Mesenteric fat pad (tissue), 1 donor: ENCODE data around the gene ELF3. TPM values are rescaled to one million over a fixed set of nuclear protein-coding genes. Genes with fewer than 3 reads are reported as not detected.
"Not testable (repeated sequence)": the region's sequence is repeated elsewhere in the genome, so short reads cannot be mapped to it uniquely, and the experiment has no call there.

Experiments
- DNase-seq: peaks from one replicate; pipeline ENCODE4 v3.0.0-alpha.2; 2020; ENCODE audit warnings: low spot score
- total RNA-seq: library from RNA; stranded (reverse); fragmentation: NEBNext Ultra II Directional; extraction: Animal tissue kit (Norgen Biotek cat#: 25700); gene quantifications from one replicate; pipeline ENCODE4 v1.2.1, GENCODE V29; 2021
- donor health status: DM: yes; HTN: yes; CAD: no.

Gene ELF3
- total RNA-seq, 1 donor from 2014 or later, result 1.9 TPM

DNA sequence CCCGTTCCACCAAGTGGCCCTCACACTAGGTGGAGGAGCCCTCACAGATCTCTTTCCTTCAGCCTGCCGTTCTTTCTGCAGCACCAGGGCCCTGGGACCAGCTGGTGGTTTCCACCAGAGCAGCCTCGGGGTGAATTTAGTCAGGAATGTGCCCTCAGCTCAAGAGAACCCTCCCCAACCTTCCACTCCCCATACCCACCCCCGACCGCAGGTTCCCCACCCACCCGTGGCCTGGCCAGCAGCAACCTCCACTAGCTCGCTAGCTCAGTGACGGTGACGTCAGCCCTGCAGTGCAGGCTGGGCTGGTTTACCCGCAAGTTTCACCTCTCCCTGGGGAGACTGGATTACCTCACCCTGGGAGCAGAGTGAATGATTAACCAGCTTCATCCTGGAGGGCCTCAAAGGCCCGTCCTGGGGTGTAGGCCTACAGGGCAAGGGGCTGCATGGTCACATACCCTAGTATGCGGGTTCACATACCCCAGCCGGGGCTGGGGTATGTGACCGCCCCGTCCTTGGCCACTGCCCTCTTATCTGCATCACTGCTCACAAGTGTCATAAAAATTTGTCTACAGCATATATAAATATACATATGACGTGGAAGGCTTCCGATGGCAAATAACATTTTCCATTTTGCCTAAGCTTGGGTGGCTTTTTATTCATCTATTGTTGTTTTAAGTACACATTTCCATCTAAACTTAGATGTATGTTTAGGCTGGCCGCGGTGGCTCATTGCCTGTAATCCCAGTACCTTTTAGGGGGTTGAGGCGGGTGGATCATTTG is 24.5 kb downstream of the ELF3 start:
- DNase-seq, result no peak

- DNase-seq, result no peak
Observed at GRCh38 chr1:202036595-202037387, 26.4 kb downstream of the ELF3 start.

DNA sequence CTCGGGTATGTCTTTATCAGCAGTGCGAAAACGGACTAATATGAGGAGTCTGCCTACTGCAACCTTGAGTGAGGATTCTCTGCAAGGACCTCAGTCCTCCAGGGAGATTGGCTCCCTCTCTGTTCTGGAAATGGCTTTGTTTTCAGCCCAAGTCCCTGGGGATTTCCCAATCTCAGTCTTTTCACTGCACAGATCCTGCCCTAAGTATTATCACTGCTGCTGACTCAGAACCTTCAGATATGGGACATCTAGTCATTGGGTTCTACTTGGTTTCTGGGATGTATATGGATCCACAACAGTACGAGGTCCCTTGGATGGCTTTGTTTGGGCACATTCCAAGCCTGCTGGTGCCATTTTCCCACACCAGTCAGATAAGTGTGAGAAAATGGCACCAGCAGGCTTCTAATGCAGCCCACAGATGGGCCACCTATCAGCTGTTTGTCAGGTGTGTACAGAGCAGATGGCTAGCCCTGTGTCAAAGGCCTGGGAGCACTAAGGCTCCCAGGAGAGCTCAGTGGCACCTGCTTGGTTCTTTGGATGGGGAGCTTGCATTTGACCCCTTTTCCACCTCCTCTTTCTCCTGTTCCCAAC is 27.4 kb downstream of the ELF3 start:
- no peak for DNase-seq

DNA sequence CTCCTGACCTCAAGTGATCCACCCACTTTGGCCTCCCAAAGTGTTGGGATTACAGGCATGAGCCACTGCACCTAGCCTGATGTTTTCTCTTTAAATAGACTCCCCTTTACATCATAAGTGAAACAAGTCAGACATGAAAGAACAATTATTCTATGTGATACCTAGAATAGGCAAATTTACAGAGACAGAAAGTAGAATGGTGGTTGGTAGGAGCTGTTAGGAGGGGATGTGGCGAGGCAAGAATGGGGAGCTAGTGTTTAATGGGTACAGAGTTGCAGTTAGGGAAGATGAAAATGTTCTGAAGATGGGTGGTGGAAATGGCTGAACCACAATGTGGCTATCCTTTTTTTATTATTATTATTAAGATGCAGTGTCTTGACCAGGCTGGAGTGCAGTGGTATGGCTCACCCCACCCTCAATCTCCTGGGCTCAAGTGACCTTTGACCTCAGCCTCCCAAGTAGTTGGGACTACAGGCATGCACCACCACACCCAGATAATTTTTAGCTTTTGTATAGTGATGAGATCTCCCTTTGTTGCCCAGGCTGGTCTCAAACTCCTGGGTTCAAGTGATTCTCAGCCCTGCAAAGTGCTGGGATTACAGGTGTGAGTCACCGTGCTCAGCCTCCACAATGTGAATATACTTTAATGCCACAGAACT is 28.4 kb downstream of the ELF3 start:
- DNase-seq, result no peak

- DNase-seq, result no peak
Observed at GRCh38 chr1:202045705-202046104, 35.3 kb downstream of the ELF3 start.

DNA sequence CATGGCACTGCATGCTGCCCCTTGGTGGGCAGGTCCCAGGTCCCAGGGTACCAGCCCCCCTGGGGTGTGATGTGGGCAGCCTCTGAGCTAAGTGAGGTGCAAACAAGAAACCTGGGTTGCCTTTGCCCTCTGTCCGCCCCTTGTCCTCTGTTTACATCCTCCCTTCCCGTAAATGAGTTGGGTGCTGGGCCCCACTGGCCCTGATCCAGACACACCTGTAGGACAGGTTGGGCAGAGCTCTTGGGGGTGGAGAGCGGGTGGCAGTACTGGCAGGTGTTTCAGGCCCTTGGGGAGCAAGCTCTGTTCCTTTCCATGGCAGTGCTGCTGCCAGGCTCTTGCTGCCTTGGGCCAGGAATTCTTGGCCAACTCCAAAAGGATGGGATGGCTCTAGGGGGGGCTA is 35.8 kb downstream of the ELF3 start:
- DNase-seq, result no peak

DNA sequence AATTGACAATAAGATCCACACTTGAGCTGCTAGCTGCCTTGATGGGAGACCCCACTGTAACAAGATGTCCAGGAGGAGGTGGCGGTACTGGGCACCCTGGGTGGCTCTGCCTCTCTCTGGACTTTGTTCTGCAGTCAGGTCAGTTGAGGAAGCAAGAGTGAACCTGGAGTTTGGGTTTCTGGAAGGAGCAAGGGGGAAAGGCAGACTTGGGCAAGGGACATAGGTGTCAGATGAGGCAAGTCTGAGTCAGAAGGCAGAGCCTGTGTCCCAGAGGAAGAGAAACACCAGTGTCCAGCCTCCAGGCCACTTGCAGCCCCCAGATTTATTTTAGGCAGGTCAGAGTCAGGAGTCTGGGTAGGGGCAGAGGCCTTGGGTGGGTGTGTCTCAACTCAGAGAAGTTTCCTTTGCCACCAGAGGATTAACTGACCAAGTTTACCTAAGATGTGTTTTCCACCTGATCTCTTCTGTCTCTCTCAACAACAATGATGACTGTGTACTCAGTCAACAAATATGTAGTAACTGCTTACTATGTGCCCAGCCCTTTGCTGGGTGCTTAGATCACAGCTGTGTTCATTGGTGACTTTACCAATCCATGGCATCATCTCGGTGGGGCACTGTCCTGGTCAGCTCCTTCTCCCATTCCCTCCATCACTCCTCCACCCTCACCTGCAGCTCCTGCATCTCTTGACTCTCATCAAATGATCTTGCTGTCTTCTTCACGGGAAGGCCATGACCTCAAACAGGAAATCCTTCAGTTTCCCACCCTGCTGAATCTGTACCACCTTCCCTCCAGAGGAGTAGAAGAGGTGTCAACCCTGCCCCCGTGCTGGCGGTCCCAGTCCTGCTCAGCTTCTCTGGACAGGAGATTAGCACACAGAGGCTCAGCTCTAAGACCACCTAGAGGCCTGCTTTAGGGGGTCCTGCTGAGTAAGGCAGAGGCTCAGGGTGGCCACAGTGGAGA is 36.6 kb downstream of the ELF3 start:
- DNase-seq, result no peak

GRCh38 chr1:202047977-202048376 is 37.6 kb downstream of the ELF3 start:
- no peak for DNase-seq

DNA sequence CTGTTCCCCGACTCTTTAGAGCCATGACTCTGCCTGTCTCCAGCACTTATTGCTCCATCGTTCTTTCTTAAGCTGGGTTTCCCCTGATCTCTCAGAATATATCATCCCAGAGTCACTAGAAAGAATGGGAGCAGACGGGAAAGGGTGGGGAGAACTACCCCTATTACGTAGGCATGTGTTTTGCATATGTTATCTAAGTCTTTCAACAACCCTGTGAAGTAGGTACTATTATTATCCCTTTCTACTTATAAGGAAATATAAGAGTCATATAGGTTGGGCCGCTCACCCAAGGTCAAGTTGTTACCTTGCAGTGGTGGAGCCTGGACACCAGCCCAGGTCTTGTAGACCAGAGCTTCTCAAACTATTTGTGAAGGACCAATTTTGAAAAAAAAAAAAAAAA is 38.7 kb downstream of the ELF3 start:
- no peak for DNase-seq

- DNase-seq, result no peak
Observed at GRCh38 chr1:202054094-202054493, 43.7 kb downstream of the ELF3 start.

GRCh38 chr1:202054673-202055072 is 44.3 kb downstream of the ELF3 start:
- DNase-seq, result not testable (repeated sequence)

- no peak for DNase-seq
Observed at GRCh38 chr1:202056644-202057334, 46.4 kb downstream of the ELF3 start.

DNA sequence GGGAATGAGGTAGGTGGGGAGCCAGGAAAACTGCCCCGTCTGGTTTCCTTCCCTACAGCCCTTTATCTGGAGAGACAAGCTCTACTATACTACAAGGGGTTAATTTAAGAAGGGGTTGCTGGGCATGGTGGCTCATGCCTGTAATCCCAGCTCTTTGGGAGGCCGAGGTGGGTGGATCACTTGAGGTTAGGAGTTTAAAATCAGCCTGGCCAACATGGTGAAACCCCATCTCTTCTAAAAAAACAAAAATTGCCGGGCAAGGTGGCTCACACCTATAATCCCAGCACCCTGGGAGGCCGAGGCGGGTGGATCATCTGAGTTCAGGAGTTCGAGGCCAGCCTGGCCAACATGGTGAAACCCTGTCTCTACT is 46.9 kb downstream of the ELF3 start:
- not testable (repeated sequence) for DNase-seq

DNA sequence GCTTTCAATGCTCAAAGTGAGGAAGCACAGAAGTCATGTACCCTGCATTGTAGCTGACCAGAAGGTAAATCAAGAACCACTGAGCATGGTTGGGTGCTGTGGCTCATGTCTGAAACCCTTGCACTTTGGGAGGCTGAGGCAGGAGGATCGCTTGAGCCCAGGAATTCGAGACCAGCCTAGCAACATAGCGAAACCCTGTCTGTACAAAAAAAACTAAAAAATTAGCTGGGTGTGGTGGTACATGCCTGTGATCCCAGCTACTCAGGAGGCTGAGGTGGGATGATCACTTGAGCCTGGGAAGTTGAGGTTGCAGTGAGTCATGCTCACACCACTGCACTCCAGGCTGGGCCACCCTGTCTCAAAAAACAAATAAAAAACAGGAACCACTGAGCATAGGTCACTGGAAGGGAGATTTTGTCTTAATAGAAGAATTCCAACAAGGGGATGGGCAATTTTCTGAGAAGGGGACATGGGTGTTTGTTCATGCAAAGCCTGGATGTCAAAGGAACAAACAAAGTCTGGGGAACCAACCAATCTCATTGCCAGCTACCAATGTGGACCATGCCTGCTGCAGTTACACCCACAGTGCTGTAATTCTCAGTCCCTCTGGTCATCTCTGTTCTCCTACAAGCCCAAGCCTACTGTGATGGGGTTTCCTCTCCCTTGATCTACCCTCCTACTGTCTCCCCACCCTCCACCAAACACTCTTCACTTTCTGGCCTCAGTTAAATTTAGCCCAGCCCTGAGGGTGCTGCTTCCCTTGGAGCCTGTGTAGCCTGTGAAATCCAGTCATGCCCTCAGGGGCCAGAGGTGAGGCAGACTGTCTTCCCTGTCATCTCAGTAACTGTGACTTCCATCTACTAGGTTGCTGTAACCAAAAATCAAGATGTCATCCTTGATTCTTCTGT is 47.9 kb downstream of the ELF3 start:
- DNase-seq, result no peak

DNA sequence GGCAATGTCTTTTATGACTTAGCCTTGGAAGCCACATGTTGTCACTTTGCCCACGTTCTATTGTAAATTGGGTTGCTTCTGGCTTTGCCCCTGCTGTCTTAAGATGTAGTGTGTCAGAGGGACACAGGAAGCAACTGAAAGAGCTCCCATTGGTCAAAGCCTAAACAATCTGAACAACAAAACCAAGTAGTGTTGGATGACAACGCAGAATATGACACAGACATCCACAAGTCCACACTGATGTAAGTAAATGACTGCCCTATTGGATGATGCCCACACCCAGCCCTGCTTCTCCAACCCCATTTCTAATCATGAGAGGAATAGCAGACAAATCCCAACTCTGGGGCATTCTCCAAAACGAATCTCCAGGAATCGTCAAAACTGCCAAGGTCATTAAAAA is 50.7 kb downstream of the ELF3 start:
- DNase-seq, result no peak

- not testable (repeated sequence) for DNase-seq
Observed at GRCh38 chr1:202061787-202062186, 51.4 kb downstream of the ELF3 start.

DNA sequence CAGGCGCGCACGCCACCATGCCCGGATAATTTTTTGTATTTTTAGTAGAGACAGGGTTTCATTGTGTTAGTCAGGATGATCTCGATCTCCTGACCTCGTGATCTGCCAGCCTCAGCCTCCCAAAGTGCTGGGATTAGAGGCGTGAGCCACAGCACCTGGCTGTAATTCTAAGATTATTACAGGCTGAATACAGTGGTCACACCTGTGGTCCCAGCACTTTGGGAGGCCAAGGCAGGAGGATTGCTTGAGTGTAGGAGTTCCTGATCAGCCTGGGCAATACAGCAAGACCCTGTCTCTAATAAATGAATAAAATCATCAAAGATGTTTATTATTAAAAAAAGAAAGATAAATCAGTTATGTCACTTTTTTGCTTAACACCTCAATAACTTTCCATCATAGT is 52.2 kb downstream of the ELF3 start:
- DNase-seq, result not testable (repeated sequence)

DNA sequence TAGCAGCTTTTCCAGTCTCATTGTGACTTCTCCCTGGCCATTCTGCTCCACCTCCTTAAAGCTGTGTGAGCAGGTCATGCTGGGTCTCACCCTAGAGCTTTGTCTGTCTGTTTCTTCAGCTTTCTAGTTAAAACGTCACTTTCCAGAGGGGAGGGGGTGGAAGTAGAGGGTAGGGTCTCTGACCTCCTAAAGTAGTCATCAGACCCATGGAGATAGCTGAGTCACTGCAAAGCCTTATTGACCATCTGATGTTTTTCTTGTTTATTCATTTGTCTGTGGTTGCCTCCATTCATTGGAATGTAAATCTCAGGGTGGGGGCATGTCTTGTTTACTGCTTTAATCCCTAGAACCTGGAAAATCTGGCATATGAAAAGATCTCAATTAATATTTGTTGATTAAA is 52.7 kb downstream of the ELF3 start:
- DNase-seq, result no peak

GRCh38 chr1:202064889-202065312 is 54.5 kb downstream of the ELF3 start:
- not testable (repeated sequence) for DNase-seq
